SK-N-MC (cell line): ENCODE data around the gene CRYL1.

ENCODE experiments used
- EZH2 ChIP-seq: fragments of 200-600 bp; sonication (generic); IDR thresholded peaks from one replicate; pipeline ENCODE4 v1.6.1; 2017; ENCODE audit warnings: antibody characterized with exemption
- POLR2AphosphoS5 ChIP-seq: IDR thresholded peaks from 2 replicates; pipeline ENCODE4 v1.6.1; 2012; ENCODE audit warnings: mild to moderate bottlenecking, low read depth, low read length, borderline replicate concordance

- TF ChIP-seq EZH2 (no peak), POLR2AphosphoS5 (no peak)
Measured at GRCh38 chr13:20402881-20403280, 122.8 kb downstream of the CRYL1 start.
